ENCODE measurements around the gene RPS8.
"Not testable (repeated sequence)": the region's sequence is repeated elsewhere in the genome, so short reads cannot be mapped to it uniquely, and the experiment has no call there.

RPS8 gene

GRCh38 chr1:44810101-44810761, 34.9 kb downstream of the RPS8 start:
- H2AFZ ChIP-seq (ENCODE audit: low read depth, low read length, severe bottlenecking) = no peak overlapping the region
- H3K4me2 ChIP-seq (ENCODE audit: low read depth, low read length, poor library complexity, severe bottlenecking) = peak overlapping the region; percentile 36
- peak overlapping the region; percentile 78 for H3K27ac ChIP-seq (ENCODE audit: low read depth, low read length)
- no peaks in the 10 kb centered on the region for H4K20me1 ChIP-seq (ENCODE audit: low read depth, low read length)
- peaks cover 14% of the 10 kb centered on the region for H3F3A ChIP-seq (ENCODE audit: insufficient read depth)
- no peaks in the 10 kb centered on the region for H3K9me2 ChIP-seq (replicated peaks; ENCODE audit: insufficient read depth, low read length)
- H3K4me3 ChIP-seq (ENCODE audit: insufficient read depth, low read length, poor library complexity, severe bottlenecking) = no peak overlapping the region
- no peaks in the 10 kb centered on the region for H3K9me3 ChIP-seq (ENCODE audit: insufficient read depth, low read length)
- no peaks in the 10 kb centered on the region for H3K79me2 ChIP-seq (ENCODE audit: insufficient read depth, low read length)
- TF ChIP-seq EZH2phosphoT487 (conservative IDR thresholded peaks at IDR 0.05; ENCODE audit: low read length) = no peak
- TF ChIP-seq, protein P1, sequence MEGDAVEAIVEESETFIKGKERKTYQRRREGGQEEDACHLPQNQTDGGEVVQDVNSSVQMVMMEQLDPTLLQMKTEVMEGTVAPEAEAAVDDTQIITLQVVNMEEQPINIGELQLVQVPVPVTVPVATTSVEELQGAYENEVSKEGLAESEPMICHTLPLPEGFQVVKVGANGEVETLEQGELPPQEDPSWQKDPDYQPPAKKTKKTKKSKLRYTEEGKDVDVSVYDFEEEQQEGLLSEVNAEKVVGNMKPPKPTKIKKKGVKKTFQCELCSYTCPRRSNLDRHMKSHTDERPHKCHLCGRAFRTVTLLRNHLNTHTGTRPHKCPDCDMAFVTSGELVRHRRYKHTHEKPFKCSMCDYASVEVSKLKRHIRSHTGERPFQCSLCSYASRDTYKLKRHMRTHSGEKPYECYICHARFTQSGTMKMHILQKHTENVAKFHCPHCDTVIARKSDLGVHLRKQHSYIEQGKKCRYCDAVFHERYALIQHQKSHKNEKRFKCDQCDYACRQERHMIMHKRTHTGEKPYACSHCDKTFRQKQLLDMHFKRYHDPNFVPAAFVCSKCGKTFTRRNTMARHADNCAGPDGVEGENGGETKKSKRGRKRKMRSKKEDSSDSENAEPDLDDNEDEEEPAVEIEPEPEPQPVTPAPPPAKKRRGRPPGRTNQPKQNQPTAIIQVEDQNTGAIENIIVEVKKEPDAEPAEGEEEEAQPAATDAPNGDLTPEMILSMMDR (IDR thresholded peaks at IDR 0.05; ENCODE audit: insufficient read depth, low read length, poor library complexity, severe bottlenecking) = no peak
- H3K27me3 ChIP-seq (ENCODE audit: low read length) = no peaks in the 10 kb centered on the region
- H3K36me3 ChIP-seq (ENCODE audit: low read length) = no peaks in the 10 kb centered on the region
- H3K9ac ChIP-seq (ENCODE audit: low read length) = peak overlapping the region; percentile 45; the same call in 1 of the 2 replicates

DNA sequence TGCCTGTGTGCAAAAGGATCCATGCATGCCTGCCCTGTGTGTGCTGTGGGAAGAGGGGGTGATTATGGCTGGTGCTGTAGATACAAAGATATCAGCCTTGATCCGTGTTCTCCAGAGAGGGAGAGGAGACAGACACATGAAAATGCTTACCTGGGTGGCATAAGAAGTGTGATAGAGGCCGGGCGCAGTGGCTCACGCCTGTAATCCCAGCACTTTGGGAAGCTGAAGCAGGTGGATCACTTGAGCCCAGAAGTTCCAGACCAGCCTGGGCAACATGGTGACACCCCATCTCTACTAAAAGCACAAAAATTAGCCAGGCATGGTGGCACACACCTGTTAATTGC, 35.4 kb downstream of the RPS8 start:
- not testable (repeated sequence) for H4K20me1 ChIP-seq (ENCODE audit: low read depth, low read length); H3K4me3 ChIP-seq (ENCODE audit: insufficient read depth, low read length, poor library complexity, severe bottlenecking); H3K9me3 ChIP-seq (ENCODE audit: insufficient read depth, low read length); H2AFZ ChIP-seq (ENCODE audit: low read depth, low read length, severe bottlenecking); H3K79me2 ChIP-seq (ENCODE audit: insufficient read depth, low read length); H3K36me3 ChIP-seq (ENCODE audit: low read length); H3K27me3 ChIP-seq (ENCODE audit: low read length); H3K9me2 ChIP-seq (replicated peaks; ENCODE audit: insufficient read depth, low read length)
- Histone ChIP-seq H3K27ac (ENCODE audit: low read depth, low read length) (peak overlapping the region; percentile 78), H3K4me2 (ENCODE audit: low read depth, low read length, poor library complexity, severe bottlenecking) (peak overlapping the region; percentile 36), H3F3A (ENCODE audit: insufficient read depth) (peaks cover 14% of the 10 kb centered on the region), H3K9ac (ENCODE audit: low read length) (0 out of 2 replicates have a peak overlapping the region, but pooled peaks have one; percentile 45)

- TF ChIP-seq EZH2phosphoT487 (conservative IDR thresholded peaks at IDR 0.05; ENCODE audit: low read length) = no peak
- TF ChIP-seq, protein P1 (IDR thresholded peaks at IDR 0.05; ENCODE audit: insufficient read depth, low read length, poor library complexity, severe bottlenecking) = no peak
- Histone ChIP-seq H3K9me2 (replicated peaks; ENCODE audit: insufficient read depth, low read length) (no peaks in the 10 kb centered on the region), H3K36me3 (ENCODE audit: low read length) (no peaks in the 10 kb centered on the region), H3K9ac (ENCODE audit: low read length) (no peak overlapping the region), H3K27ac (ENCODE audit: low read depth, low read length) (no peak overlapping the region), H3F3A (ENCODE audit: insufficient read depth) (peaks cover 14% of the 10 kb centered on the region), H3K9me3 (ENCODE audit: insufficient read depth, low read length) (no peaks in the 10 kb centered on the region), H3K4me2 (ENCODE audit: low read depth, low read length, poor library complexity, severe bottlenecking) (no peak overlapping the region), H3K4me3 (ENCODE audit: insufficient read depth, low read length, poor library complexity, severe bottlenecking) (no peak overlapping the region), H4K20me1 (ENCODE audit: low read depth, low read length) (no peaks in the 10 kb centered on the region), H2AFZ (ENCODE audit: low read depth, low read length, severe bottlenecking) (no peak overlapping the region), H3K27me3 (ENCODE audit: low read length) (no peaks in the 10 kb centered on the region), H3K79me2 (ENCODE audit: insufficient read depth, low read length) (no peaks in the 10 kb centered on the region)
These were observed 35.9 kb downstream of the RPS8 start for GRCh38 chr1:44811234-44811633.

GRCh38 chr1:44812822-44813543, 37.6 kb downstream of the RPS8 start:
- TF ChIP-seq, protein P1 (IDR thresholded peaks at IDR 0.05; ENCODE audit: insufficient read depth, low read length, poor library complexity, severe bottlenecking) = no peak
- no peak overlapping the region for H3K27ac ChIP-seq (ENCODE audit: low read depth, low read length)
- no peaks in the 10 kb centered on the region for H3K9me2 ChIP-seq (replicated peaks; ENCODE audit: insufficient read depth, low read length)
- H4K20me1 ChIP-seq (ENCODE audit: low read depth, low read length) = no peaks in the 10 kb centered on the region
- H3K9me3 ChIP-seq (ENCODE audit: insufficient read depth, low read length) = no peaks in the 10 kb centered on the region
- peaks cover 16% of the 10 kb centered on the region for H3F3A ChIP-seq (ENCODE audit: insufficient read depth)
- H3K9ac ChIP-seq (ENCODE audit: low read length) = peak overlapping the region; percentile 60
- peak overlapping the region; percentile 75 for H2AFZ ChIP-seq (ENCODE audit: low read depth, low read length, severe bottlenecking)
- H3K4me2 ChIP-seq (ENCODE audit: low read depth, low read length, poor library complexity, severe bottlenecking) = peak overlapping the region; percentile 59
- H3K4me3 ChIP-seq (ENCODE audit: insufficient read depth, low read length, poor library complexity, severe bottlenecking) = no peak overlapping the region
- H3K36me3 ChIP-seq (ENCODE audit: low read length) = no peaks in the 10 kb centered on the region
- H3K27me3 ChIP-seq (ENCODE audit: low read length) = no peaks in the 10 kb centered on the region
- H3K79me2 ChIP-seq (ENCODE audit: insufficient read depth, low read length) = no peaks in the 10 kb centered on the region

GRCh38 chr1:44815926-44816325, 40.6 kb downstream of the RPS8 start:
- H3K9ac ChIP-seq (ENCODE audit: low read length); H3K9me2 ChIP-seq (replicated peaks; ENCODE audit: insufficient read depth, low read length); H3K36me3 ChIP-seq (ENCODE audit: low read length); H3K9me3 ChIP-seq (ENCODE audit: insufficient read depth, low read length); H3K79me2 ChIP-seq (ENCODE audit: insufficient read depth, low read length); H2AFZ ChIP-seq (ENCODE audit: low read depth, low read length, severe bottlenecking); H3K4me2 ChIP-seq (ENCODE audit: low read depth, low read length, poor library complexity, severe bottlenecking); H4K20me1 ChIP-seq (ENCODE audit: low read depth, low read length); H3K27me3 ChIP-seq (ENCODE audit: low read length); H3K4me3 ChIP-seq (ENCODE audit: insufficient read depth, low read length, poor library complexity, severe bottlenecking); H3K27ac ChIP-seq (ENCODE audit: low read depth, low read length): not testable (repeated sequence)
- H3F3A ChIP-seq (ENCODE audit: insufficient read depth) = peaks cover 31% of the 10 kb centered on the region

Data from SU-DHL-6 (cell line).